ENCODE measurements around the gene USP25. TPM values are rescaled to one million over a fixed set of nuclear protein-coding genes. Genes with fewer than 3 reads are reported as not detected.

USP25 gene
- total and polyA plus RNA-seq, 9 of the 15 experiments (the other 6 are each of a cell fraction or from before 2014, with no cell fraction given), result 7.8 to 44.9 (median 31.4) TPM

GRCh38 chr21:15749082-15749860, 19.5 kb downstream of the USP25 start (continued):
- TF ChIP-seq PBX2 (CRISPR knock-in tag; IDR thresholded peaks at IDR 0.05; ENCODE audit: low read depth), result no peak
- 0 out of 2 replicates have a peak, but pooled peaks have one; percentile 25 for TF ChIP-seq PBX2 (tag; conservative IDR thresholded peaks at IDR 0.05; ENCODE audit: low read depth)
- no peak for TF ChIP-seq PYGO2 (tag; IDR thresholded peaks at IDR 0.05)
- peak; percentile 65 to 73; a peak in 3 of 4 replicates for TF ChIP-seq TRIM24 (IDR thresholded peaks at IDR 0.05)
- TF ChIP-seq NFIC (IDR thresholded peaks at IDR 0.05), result peak; percentile 26; the same call in 1 of the 2 replicates
- TF ChIP-seq EP300 (IDR thresholded peaks at IDR 0.05; ENCODE audit: low read length), result peak; percentile 78
- TF ChIP-seq MAFK (IDR thresholded peaks at IDR 0.05; ENCODE audit: low read length), result peak; percentile 97
- peak; percentile 64; the same call in 1 of the 2 replicates for TF ChIP-seq CHAMP1 (IDR thresholded peaks at IDR 0.05)
- 0 out of 2 replicates have a peak, but pooled peaks have one; percentile 22 for TF ChIP-seq FOSL1 (tag; conservative IDR thresholded peaks at IDR 0.05)
- TF ChIP-seq XRCC5 (IDR thresholded peaks at IDR 0.05; ENCODE audit: low read depth, low read length), result no peak
- TF ChIP-seq SMARCC2 (IDR thresholded peaks at IDR 0.05; ENCODE audit: low read depth), result peak; percentile 84; the same call in 1 of the 2 replicates
- TF ChIP-seq FOXA3 (CRISPR knock-in tag; conservative IDR thresholded peaks at IDR 0.05 in 1 of 2, IDR thresholded peaks at IDR 0.05 in 1 of 2), result peak in 1 of 2 experiments; percentile 58; a peak in 2 of 4 replicates
- no peak for TF ChIP-seq KDM5B (IDR thresholded peaks at IDR 0.05; ENCODE audit: insufficient replicate concordance, low read depth, low read length)
- TF ChIP-seq FOXM1 (IDR thresholded peaks at IDR 0.05; ENCODE audit: low read depth), result peak; percentile 75
- TF ChIP-seq FOXM1 (CRISPR knock-in tag; IDR thresholded peaks at IDR 0.05; ENCODE audit: low read depth), result no peak
- TF ChIP-seq ZNF212 (CRISPR knock-in tag; IDR thresholded peaks at IDR 0.05), result no peak
